Stimulated activated naive B cell treated with anti-CD40 and anti-IgM and Interleukin-4, amounts not matched to agents 10 μg/mL and 1 μg/mL and 100 μg/mL, for 72 hours (primary cell): Measurements from ENCODE around the gene MYO19.
"Not testable (repeated sequence)": the region's sequence is repeated elsewhere in the genome, so short reads cannot be mapped to it uniquely, and the experiment has no call there.

Source experiments
- ATAC-seq, 2 donors: fragments of 150-1000 bp; cut with Tn5 transposase; replicated peaks; 2 replicates each; pipeline ENCODE4 v1.10.0; 2021; ENCODE audit warnings: moderate library complexity in 1 of 2
- DNase-seq: peaks from one replicate; pipeline ENCODE4 v3.0.0; 2021
- H3K27ac Mint-ChIP-seq: one replicate; pipeline ENCODE4 v1.8.0; 2022; ENCODE audit warnings: mild to moderate bottlenecking, mixed read lengths
- H3K27me3 Mint-ChIP-seq, 2 donors: one replicate each; pipeline ENCODE4 v1.8.0; 2022; ENCODE audit warnings: mixed read lengths in 2 of 2
- H3K36me3 Mint-ChIP-seq, 2 donors: one replicate each; pipeline ENCODE4 v1.8.0; 2022; ENCODE audit warnings: mixed read lengths in 2 of 2, mild to moderate bottlenecking in 1 of 2
- H3K4me1 Mint-ChIP-seq, 2 donors: one replicate each; pipeline ENCODE4 v1.8.0; 2022; ENCODE audit warnings: mixed read lengths in 2 of 2, mild to moderate bottlenecking in 1 of 2
- H3K4me3 Mint-ChIP-seq, 2 donors: one replicate each; pipeline ENCODE4 v1.8.0; 2022; ENCODE audit warnings: mild to moderate bottlenecking in 2 of 2, mixed read lengths in 2 of 2, moderate library complexity in 1 of 2
- H3K9me3 Mint-ChIP-seq, 2 donors: one replicate each; pipeline ENCODE4 v1.8.0; 2022; ENCODE audit warnings: mixed read lengths in 2 of 2, mild to moderate bottlenecking in 1 of 2

The MYO19 gene

DNA sequence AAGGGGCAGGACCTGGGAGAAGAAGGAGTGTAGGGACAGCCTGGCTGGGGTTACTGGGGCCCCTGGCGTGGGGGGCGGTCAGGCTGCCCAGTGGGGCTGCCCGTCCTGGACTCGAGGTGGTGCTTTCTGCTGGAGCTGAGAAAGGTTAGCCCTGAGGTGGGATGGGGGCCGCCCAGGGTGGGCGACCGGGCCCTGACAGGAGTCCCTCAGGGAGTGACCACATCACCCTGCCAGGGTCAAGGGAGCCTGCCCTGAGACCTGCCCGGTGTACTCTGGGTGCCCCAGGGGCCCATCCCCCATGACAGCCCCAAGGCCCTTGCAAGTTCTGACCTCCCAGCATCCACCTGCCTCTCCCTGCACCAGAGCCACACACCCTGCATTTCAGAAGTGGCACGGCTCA, 77.0 kb downstream of the MYO19 start:
- not testable (repeated sequence) for DNase-seq, ATAC-seq, H3K27ac Mint-ChIP-seq, H3K4me1 Mint-ChIP-seq, H3K9me3 Mint-ChIP-seq, H3K36me3 Mint-ChIP-seq, H3K4me3 Mint-ChIP-seq
- H3K27me3 Mint-ChIP-seq, result peaks cover 28 to 30% of the 10 kb centered on the region in 2 donors

DNA sequence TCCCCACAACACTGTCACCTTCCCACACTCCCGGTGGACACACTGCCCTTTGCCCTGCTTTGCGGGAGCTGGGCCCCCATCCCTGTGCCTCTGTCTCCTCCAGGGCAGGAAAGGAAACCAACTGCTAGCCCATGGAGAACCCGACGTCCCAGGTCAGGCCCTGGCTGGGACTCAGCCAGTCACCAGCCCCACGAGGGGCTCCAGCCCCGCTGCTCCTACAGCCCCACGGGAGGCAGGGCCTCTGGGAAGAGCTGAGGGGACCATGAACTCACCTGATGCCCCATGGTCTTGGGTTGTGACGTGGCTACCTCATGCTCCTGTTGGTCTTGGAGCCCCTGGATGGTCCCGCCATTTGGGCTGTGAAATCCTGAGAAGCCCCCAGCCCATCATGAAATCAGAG, 81.8 kb downstream of the MYO19 start:
- not testable (repeated sequence) for H3K9me3 Mint-ChIP-seq, ATAC-seq, H3K4me3 Mint-ChIP-seq, H3K27ac Mint-ChIP-seq, H3K36me3 Mint-ChIP-seq, DNase-seq, H3K4me1 Mint-ChIP-seq
- peaks cover 4 to 16% of the 10 kb centered on the region in 2 donors for H3K27me3 Mint-ChIP-seq

DNA sequence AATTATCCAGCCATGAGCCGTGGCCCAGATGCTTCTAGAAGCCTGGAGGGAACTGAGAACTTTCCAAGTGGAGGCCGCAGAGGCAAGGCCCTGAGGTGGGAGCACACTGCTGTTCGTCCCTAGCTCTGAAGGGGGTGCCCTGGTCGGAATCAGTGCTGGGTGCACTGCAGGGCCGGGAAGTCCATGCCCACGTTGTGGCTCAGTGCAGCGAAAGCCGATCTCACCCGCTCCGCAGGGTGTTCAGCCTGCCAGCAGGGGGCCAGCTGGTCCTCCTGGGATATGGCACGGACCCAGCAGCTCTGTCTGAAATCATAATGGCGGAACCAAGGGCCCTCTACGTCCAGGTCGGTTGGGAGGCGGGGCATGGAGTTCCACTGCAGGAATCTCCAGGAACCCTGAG, 84.7 kb downstream of the MYO19 start:
- not testable (repeated sequence) for H3K4me3 Mint-ChIP-seq, H3K27ac Mint-ChIP-seq, H3K36me3 Mint-ChIP-seq, H3K27me3 Mint-ChIP-seq, H3K4me1 Mint-ChIP-seq, DNase-seq, H3K9me3 Mint-ChIP-seq, ATAC-seq
